Stimulated activated CD4-positive, alpha-beta T cell treated with anti-CD3 and anti-CD28 coated beads, Interleukin-12 subunit alpha, Interleukin-12 subunit beta, amount 100 ng/mL, for 4 hours (primary cell): Measurements from ENCODE around the gene GPC4.

Source experiments
- DNase-seq: peaks from one replicate; pipeline ENCODE4 v3.0.0-alpha.2; 2020

The GPC4 gene

DNA sequence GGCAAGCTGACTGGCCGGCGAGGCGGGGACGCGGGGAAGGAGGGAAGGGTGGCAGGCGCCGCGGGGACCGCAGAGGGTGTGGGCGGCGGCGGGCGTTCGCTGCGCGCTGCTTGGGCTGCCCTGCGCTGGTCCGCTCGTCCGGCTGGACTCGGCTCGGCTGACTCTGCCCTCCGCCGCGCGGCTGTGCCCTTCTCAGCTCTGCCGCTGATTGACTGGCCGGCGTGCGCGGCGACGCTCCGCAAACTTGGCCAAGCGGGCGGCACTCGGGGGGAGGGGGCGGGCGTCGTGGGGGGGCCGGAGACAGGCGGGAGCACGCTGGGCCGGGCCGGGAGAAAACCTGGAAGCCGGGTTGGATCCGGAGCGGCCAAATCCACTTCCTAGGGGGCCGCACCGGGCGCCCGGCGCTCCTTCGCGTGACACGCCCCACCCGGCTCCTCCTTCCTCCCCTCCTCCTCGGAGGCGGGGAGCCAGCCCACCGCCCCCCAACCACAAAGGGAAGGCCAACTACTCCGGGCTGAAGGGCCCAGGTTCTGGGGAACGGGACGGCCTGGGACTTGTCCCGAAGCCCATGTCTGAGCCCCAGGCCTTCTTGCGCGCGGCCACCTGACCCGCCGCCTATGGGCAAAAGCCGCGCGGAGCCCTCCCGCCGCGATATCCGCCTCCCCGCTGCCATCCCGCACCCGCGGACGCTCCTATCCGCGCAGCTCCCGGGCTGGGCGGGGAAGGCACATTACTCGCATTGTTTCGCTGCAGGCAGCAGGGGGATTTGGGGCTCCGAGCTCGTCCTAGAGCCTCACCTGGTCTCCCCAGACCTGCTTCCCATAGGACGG, at the start of gene GPC4:
Gene GPC4, minus strand, starts transcription at position 214 of the 830 bp plus-strand sequence. CDS start 524 bp downstream, outside the sequence.
- DNase-seq: no peak

DNA sequence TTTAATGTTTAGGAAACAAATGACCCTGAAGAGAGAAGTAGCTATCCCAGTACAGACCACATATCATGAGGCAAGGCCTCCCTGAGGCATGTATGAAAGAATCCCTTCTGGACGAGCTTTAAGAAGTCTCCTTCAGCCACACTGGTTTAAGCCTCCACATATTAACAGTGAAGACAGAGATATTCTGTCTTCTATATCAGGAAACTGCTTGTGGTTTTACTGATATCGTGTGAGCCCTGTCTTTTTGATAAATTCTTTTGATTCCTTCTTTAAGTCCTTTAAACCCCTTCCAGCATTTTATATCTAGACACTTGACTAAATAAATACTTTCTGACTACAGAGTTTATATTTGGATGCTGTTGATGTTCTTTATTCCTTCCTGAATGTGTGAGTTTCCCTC, 45.9 kb upstream of the GPC4 start:
- no peak for DNase-seq

DNA sequence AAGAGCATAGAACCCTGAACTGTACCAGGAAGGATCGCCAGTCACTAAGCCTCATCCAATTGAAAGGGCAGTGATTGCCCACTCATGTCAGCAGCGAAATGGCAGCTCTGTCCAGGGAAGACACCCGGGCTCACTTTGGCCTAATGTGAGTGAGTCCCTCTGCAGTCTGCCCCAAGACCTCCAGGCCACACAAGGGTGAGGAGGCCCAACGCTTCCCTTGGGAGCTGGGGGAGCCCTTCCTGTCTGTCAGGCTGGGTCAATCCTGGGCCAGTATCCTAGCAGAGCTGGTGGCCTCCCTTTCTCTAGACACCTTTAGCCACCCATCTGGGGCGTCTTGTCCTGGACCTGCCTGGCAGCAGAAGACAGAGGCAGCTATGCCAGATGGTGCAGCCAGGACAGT, 39.6 kb upstream of the GPC4 start:
- DNase-seq: no peak

DNA sequence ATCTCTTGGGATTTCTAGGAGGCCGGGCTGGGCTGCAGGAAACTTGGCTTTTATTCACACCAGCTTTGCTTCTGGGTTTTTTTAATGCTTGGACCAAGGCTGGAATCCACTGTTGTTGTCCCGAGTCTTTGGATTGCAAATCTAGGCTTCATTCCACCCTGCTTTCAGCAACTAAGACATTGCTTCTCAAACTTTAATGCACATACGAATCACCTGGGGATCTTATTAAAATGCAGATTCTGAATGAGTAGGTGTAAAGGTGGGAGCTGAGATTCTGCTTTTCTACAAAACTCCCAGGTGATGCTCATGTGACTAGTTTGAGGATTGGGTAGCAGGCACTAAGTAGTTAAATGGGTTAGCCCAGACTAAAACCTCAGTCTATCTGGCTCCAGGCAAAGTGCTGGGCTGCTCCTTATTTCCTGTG, 39.2 kb upstream of the GPC4 start:
- no peak for DNase-seq

DNA sequence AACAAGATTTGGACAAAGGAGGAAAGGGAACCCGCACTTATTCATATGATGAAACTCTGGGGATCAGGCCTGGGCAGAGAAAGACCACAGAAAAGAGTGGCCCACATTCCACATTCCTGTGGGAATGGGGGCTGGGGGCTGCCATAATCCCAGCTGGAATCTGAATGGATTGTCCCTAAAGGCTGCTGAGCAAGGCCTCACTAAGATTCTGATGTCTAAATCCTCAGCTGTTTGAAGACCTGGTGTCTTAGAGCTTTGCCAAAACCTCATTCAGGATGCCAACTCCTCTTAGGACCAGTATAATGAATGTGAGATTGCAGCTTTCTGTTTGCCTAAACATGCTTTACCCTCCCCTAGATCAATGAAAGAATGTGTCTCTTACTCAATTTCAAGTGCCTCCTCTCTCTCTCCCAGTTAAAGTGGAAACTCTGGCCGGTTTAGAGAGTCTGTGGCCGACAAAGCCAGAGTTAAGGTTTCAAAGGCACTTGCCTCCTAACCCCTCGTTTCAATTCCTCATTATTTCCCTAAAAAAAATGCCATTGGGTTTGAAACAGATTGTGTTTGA, 33.3 kb upstream of the GPC4 start:
- no peak for DNase-seq

DNA sequence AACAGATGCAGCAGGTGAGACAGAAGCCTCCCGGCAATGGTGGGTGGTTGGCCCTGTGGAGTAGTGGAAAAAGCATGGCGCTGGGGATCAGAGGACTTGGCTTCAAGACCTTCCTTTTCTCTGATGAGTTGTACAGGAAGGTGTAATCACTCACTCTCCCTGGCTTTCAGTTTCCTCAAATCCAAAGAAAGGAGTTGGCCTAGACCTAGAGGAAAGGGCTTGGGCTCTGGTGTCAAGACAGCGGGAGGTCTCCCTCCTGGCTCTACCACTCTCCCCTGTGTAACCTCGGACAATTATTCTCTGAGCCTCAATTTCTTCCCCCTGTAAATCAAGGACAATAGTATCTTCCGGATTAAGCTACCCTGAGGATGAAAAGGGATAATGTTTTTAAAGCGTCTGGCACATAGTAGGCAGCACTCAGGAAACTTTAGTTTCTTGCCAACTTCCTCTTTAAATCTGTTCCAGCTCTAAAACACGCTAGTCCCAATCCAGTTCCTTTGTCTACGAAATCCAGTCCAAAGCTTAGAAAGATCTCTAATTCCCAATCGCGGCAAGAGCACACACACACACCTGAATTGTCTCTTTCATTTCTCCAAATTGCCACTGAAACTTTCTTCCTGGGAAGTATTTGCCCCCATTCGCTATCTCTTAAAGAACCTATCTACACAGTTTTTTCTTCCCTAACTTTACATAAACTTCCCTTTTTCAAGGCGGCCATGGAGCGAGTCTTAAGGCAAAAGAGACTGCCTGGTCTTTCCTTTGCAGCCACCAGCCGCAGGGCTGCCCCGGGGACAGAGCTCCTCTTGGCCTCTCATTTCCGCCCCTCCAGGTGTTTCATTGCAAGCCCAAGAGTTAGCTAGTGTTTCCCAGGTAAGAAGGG, 29.9 kb upstream of the GPC4 start:
- no peak for DNase-seq

DNA sequence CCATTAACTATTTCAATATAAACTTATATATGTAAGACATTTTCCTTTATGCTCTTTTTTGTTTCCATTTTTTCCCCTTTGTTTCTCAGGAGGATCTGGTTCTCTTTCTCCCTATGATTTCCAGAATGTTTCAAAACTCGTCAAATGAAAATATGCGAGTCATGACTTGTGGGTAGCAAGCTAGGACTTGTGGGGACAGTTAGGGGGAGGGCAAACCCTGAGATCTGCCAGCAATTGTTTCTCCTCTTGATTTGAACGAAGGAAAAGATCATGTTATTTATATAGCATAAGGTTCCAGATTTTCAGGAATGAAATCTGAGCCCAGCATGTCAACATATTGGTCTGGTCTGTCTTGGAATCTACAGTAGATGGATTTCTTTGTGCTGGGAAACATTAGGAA, 28.9 kb upstream of the GPC4 start:
- no peak for DNase-seq

DNA sequence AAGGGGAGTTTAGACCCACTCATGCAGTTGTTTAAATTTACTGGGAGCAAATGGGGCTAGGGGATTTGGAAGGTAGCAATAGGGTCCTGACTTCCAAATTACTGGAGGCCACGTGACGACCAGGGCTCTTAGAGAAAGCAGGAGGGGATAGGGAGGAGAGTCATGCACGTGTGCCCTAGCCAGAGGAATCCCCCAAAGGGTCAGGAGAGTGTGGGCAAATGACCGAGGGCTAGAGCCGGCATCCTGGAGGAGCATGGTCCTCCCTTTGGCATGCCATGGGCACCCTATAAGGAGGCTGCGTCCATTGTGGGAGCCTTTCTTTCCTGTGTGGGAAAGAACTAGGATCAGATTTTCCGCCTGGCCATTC, 25.5 kb upstream of the GPC4 start:
- DNase-seq: no peak

DNA sequence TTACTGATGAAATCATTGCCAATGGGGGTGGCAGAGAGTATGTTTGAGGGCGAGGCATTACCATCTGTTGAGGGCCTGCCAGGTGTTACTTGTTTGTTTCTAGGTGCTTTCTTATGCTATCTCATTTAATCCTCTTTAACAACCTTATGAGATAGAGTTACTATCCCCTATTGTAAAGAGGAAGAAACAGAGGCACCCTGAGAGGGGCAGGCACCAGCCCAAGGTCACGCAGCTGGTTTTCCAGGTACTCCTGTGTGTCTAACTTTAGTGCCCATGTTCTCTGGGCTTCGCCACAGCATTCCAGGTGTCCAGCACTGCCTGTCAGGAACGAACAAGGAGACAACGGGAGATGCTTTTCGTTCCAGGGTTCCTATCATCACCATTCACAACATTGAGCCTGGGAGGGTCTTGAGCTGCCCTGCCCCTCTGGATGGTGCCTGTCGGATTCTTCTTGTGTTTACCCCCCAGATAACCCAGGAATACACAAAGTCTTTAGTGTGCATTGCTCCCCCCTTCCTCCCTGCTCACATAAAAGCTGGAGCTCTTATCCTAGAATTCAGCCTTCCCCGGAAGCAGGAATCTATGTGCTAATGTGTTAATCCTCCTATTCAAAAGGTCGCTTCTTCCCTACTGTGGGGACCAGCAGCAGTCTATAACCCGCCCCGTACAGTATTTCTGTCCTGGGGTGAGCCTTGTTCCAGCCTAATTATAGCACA, 24.9 kb upstream of the GPC4 start:
- no peak for DNase-seq

DNA sequence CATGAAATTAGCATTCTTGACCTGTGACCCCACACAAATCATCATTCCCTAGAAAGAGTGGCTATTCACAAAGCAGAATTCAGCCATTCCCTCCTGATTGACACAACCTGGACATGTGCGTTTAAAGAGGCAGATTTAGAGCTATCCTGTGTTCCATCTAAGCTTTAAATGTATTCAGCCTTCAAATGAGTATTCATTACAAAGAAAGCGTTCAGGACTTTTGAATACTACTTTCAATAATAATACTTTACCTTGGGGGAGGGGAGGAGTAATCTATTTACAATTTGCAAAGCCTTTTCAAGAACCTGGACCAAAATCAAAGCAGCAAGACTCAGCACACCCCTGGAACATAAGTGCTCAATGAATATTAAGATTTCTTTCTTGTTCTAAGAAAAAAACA, 22.5 kb upstream of the GPC4 start:
- no peak for DNase-seq

DNA sequence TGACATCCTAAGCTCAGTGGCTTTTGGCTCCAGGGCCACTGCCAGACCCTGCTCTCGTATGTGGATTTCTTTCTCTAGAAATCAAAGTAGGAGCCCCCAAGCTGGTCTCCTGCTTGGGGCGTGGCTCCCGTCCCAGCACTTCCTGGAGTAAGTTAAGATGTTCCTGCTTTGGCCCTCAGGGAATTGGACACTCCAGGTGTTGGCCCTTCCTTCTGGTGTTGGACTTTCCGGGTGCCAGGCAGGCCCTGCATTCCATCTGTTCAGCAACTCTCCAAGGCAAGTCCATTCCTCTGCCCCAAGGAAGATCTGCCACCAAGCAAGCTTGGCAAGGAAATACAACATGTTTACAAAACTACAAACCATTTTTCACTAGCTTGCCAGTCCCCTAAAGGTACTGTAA, 22.1 kb upstream of the GPC4 start:
- DNase-seq: no peak

DNA sequence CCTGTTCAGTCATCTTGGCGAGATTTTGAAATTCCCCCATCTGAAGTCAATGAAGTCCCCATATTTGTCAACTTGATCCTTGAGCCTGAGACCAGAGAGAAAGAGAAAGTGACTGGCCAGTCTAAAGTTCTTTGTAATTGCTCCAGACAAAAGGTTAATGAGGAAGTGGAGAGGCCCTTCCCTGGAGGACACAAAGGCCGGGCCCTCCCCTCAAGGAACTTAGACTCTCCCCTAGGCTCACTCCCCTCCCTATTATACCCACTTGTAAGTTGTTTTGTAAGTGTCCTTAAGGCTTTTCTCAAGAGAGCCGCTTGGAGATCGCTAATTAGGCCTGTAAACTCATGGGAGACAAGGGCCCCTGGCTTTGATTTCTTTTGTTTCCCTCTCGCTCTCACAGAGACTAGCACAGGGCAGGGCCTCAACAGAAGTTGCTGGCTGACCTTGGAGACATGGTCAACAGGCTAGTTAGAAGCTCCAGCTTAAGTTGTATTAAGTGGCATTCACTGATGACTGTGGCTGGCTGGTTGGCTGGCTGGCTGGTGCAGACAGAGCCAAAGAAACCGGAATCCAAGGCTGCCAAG, 20.3 kb upstream of the GPC4 start:
- no peak for DNase-seq

DNA sequence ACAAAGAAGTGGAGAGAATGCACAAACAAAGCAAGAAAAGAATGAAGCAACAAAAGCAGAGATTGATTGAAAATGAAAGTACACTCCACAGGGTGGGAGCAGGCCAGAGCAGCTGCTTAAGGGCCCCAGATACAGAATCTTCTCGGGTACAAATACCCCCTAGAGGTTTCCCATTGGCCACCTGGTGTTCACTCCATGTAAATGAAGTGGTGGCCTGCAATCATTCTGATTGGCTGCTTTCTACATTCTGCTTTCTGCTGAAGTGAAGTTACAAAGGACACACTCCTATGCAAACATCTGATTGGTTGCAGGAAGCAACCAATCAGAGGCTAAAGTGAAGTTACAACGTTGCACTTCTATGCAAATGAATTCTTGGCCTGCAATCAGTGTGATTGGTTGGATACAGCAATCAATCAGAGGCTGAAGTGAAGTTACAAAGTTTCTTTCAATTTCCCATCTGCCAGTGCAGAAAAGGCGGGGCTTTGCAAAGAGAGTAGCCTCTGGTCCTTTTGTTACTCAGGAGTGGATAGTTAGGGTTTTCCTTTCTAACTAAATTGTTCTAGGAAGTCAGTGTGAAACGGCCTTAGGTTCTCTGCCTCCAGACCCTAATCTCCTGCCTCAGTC, 19.0 kb upstream of the GPC4 start:
- no peak for DNase-seq

DNA sequence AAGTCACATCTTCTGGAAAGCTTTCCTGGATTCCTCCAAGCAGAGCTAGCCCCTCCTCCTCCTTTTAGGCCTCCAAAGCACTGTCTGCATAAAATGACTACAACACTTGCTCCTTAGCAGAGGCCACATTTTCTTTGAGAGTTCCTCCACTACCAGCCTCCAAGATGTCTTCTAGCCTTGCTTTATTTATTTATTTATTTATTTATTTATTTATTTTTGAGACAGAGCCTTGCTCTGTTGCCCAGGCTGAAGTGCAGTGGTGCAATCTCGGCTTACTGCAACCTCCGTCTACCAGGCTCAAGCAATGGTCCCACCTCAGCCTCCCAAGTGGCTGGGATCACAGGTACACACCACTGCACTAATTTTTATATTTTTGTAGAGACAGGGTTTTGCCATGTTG, 4.6 kb upstream of the GPC4 start:
- no peak for DNase-seq

DNA sequence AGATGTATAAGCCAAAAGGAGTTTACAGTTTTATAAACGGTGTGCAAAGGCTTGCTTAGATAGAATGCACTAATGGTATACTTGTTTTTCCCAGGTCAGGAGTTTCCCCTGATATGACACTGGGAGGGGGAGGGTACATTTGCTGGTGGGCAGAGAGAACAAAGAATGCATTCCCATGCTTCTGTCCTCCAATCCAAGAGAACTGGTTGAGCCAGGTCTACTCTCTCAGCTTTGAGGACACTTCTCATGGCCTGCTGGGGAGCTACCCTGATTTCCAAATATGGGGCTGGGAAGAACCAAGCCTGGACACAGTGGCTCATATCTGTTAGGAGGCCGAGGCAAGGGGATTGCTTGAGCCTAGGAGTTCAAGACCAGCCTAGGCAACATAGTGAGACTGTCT, 3.3 kb upstream of the GPC4 start:
- DNase-seq: no peak

DNA sequence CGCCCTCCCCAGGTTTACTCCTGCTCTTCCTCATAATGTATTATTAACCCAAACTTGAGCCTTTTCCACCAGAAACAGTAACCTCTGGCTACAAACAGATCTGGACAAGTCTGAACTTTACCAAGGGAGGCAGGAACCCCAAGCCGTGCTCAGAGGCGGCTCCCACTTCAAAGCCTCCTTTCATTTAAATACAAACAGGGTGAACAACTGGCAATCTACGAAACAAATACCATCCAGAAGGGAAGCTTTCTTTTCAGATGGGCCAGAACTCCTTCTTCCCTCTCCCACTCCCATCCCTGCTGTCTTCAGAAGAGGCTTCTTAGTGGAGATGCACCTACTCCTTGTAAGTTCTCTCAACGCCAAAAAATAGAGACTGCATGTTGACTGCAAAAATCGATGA, 2.1 kb upstream of the GPC4 start:
- DNase-seq: no peak

DNA sequence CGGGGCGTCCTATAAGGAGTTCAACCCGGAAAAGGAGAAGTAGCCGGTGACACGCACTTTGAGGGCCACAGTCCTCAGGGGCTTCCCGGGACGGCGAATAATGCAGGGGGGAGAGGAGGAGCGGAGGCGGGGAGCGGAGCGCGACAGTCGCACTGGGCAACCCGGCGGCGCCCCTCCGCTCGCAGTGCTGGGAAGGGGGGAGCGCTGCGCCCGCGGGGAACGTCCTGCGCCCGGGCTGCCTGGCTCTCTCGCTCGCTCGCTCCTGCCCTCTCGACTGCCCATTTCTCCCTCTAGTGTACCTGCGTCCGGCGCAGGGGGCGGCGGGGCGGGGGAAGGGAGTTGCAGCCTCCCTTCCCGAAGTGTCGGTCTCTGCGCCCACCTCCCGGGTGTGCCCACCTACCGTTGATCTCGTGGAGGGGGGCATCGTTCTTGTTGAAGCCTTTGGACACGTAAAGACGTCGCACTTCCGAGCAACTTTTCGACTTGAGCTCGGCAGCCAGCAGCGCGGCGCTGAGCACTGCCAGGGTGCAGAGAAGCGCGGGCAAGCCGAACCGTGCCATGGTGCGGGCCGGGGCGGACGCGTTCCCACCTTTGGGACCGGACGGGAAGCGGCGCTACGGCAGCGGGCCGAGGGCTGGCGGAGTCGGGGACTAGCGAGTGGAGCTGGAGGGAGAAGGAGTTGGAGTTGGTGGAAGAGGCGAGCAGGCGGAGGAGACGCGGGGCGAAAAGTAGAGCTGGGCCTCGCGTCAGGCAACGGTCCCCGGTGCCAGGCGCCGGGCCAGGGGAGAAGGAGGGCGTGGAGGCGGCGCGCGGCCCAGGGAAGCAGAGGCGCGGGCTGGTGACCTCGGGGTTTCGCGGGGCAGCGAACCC, 648 bp downstream of the GPC4 start:
- DNase-seq: no peak

DNA sequence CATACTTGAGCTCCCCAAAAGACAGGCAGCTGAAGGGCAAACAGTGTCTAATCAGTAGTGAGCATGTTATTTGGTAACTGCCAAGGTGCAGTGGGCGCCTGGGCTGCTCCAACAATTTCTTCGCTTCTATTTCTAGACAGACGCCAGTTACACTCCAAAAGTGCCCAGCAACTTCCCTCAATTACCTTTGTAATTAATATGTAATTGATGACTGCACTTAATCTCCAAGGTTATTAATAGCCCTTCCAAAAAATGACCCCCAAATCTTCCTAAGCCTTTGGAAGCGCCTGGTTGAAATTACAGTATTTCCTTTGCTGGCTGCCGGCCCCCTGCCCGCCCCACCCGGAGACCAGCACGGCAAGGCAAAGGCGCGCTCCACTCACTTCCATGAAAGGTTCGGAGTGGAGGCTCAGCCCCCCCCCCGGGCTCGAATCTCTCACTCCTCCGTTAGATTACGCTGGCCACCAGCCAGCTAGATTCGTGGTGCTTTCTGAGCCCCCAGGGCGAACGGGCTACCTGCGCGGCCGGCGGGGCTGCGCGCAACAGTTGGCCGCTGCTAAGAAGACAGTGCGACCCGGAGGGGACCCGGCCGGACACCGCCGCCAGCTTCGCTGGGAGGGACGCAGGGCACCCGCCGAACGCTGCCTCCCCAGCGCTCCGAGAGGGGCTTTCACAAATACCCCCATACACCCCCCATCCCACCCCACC, 1.9 kb downstream of the GPC4 start:
- no peak for DNase-seq

DNA sequence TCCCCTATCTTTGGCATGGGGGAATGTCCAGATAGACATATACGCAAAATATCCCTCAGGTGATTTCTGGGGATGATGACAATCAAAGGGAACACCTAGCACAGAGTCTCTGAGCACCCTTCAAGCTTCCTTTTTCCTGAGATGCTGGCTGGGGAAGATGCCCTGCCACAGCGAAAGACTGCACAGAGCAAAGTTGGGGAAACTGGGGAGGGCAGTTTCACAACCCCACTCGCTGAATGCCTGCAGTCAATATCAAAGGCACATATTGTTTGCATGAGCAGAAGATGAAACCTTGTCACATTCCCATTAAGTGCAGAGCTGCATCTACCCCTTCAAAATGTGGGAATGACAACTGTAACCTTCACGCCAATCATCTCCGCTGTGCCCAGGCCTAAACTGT, 2.6 kb downstream of the GPC4 start:
- no peak for DNase-seq

DNA sequence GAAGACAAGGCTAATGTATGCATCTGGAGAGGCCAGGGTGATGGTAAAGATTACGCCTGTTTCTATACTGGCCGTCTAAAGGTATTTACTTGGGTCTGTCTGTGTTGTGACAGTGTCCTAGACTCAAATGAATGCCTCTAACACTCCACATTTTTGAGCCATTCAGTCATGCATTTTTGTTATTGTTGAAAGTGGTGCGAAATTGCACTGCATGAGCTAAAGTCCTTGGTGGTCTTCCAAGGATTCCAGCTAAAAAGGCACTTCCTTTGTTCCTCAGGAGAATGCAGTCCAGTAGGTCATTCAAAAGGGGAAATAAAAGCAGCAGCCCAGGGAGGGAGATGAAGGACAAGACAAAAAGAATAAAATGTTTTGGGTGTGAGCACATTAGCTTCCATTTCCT, 3.0 kb downstream of the GPC4 start:
- no peak for DNase-seq

DNA sequence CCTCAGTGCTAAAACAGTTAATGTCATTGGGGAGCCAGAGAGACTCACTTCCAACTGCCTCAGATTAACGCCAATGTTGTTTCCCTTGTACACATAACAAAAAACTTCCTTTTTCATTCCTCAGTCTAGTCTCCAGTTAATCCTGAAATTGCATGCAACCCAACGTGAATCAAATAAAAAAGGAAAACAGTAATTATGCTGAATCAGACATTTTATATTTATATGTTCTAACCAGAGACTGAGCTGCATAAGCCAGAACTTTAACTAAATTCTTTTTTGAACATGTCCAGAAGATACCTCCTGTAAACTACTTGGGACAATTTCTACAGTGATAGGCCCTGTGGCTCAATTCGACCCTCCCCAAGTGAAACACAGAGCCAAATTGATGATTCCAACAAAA, 4.7 kb downstream of the GPC4 start:
- DNase-seq: no peak
